HG03575 (cell line): ENCODE data around the gene ADPRS.

Source experiments
- ATAC-seq: cut with Tn5 transposase; IDR thresholded peaks from one replicate; pipeline ENCODE4 v1.9.1; 2021; ENCODE audit not compliant: unreplicated experiment, insufficient number of reproducible peaks, low FRiP score; ENCODE audit errors: extremely low read depth

Gene ADPRS

GRCh38 chr1:36100376-36100775 is 11.7 kb downstream of the ADPRS start:
- ATAC-seq = no peak

GRCh38 chr1:36101546-36101945 is 12.9 kb downstream of the ADPRS start:
- no peak for ATAC-seq

GRCh38 chr1:36106269-36106668 is 17.6 kb downstream of the ADPRS start:
- no peak for ATAC-seq

GRCh38 chr1:36107394-36107793 is 18.7 kb downstream of the ADPRS start:
- no peak for ATAC-seq

- no peak for ATAC-seq
Measured at GRCh38 chr1:36108314-36108713, 19.6 kb downstream of the ADPRS start.

GRCh38 chr1:36109041-36109679 is 20.5 kb downstream of the ADPRS start:
- ATAC-seq = no peak

- no peak for ATAC-seq
Measured at GRCh38 chr1:36111151-36111550, 22.5 kb downstream of the ADPRS start.

- ATAC-seq = no peak
Measured at GRCh38 chr1:36112823-36113222, 24.1 kb downstream of the ADPRS start.

GRCh38 chr1:36114371-36114770 is 25.7 kb downstream of the ADPRS start:
- no peak for ATAC-seq

- no peak for ATAC-seq
Measured at GRCh38 chr1:36115200-36115669, 26.5 kb downstream of the ADPRS start.

GRCh38 chr1:36115931-36116330 is 27.2 kb downstream of the ADPRS start:
- no peak for ATAC-seq

- ATAC-seq = no peak
Measured at GRCh38 chr1:36116901-36117300, 28.2 kb downstream of the ADPRS start.

GRCh38 chr1:36118447-36119204 is 29.9 kb downstream of the ADPRS start:
- ATAC-seq = no peak

GRCh38 chr1:36119456-36119855 is 30.8 kb downstream of the ADPRS start:
- no peak for ATAC-seq

- ATAC-seq = no peak
Measured at GRCh38 chr1:36122062-36123030, 33.7 kb downstream of the ADPRS start.

- ATAC-seq = no peak
Measured at GRCh38 chr1:36123356-36123755, 34.7 kb downstream of the ADPRS start.

- ATAC-seq = no peak
Measured at GRCh38 chr1:36124404-36125128, 35.9 kb downstream of the ADPRS start.

GRCh38 chr1:36125129-36125991 is 36.7 kb downstream of the ADPRS start, which contains the start of gene COL8A2:
Gene COL8A2 (minus strand): TSS chr1:36125222. CDS start chr1:36100242, 24,980 bp downstream.
- no peak for ATAC-seq
